Erythroblast (primary cell): ENCODE data around the gene UGT2B28.
"Not testable (repeated sequence)": the region's sequence is repeated elsewhere in the genome, so short reads cannot be mapped to it uniquely, and the experiment has no call there.

Experiments used
- GATA1 ChIP-seq: IDR thresholded peaks from 2 replicates; pipeline ENCODE4 v1.6.1; 2011; ENCODE audit warnings: low read depth, mild to moderate bottlenecking, control low read depth, low read length, moderate library complexity
- POLR2A ChIP-seq: IDR thresholded peaks from 2 replicates; pipeline ENCODE4 v1.6.1; 2011; ENCODE audit warnings: mild to moderate bottlenecking, low read length

DNA sequence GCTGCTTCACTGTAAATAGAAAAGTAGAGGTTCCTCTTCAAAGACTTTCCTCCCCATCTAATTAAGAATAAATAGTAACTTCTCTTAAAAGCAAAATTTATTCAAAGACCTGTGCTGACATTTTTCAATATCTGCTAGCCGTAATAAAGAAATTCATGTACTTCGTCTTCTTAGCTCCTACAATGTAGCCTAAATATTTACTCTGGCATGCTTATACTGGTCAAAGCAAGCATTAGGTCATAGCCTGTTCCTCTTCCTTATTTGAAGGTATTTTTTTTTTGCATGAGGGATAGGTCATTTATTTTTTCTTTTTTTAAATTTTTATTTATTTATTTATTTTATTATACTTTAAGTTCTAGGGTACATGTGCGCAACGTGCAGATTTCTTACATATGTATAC is 30.0 kb downstream of the UGT2B28 start:
- TF ChIP-seq POLR2A, GATA1: not testable (repeated sequence)
